ENCODE results near the gene TSTD1. TPM values are rescaled to one million over a fixed set of nuclear protein-coding genes. Genes with fewer than 3 reads are reported as not detected.
"Not testable (repeated sequence)": the region's sequence is repeated elsewhere in the genome, so short reads cannot be mapped to it uniquely, and the experiment has no call there.

The TSTD1 gene
- total and polyA plus RNA-seq, 10 of the 15 experiments (the other 5 are each of a cell fraction or from before 2014, with no cell fraction given) = 33.3 to 145 (median 89.4) TPM

GRCh38 chr1:160993544-160994193 lies 45.1 kb downstream of the TSTD1 start:
- CTCF ChIA-PET = interaction anchor here (0.9 to 9.7 kb wide), 7 partner anchors 12 to 147 kb away, joined by 3 to 147 read pairs (median 57); partner anchors contain the start of genes ITLN2, KLHDC9, TSTD1 and USF1
- no peaks in the 10 kb centered on the region for H3K79me2 ChIP-seq (ENCODE audit: control insufficient read depth, insufficient read depth, low read length)
- FAIRE-seq (no peak), DNase-seq (ENCODE audit: low read depth, low spot score) (no peak), ATAC-seq (peak; percentile 35)
- SMC1A ChIA-PET (ENCODE audit: uncharacterized antibody, unreplicated experiment) = interaction anchor here (0.9 to 1.7 kb wide), 7 partner anchors 27 to 147 kb away, joined by 3 to 5 read pairs (median 3); partner anchors contain the start of genes F11R and ITLN2
- no peak overlapping the region for H3K27ac ChIP-seq (ENCODE audit: control insufficient read depth, insufficient read depth)
- POLR2A ChIA-PET = interaction anchor here (0.7 kb wide), 1 partner anchor 705 kb away, joined by 6 read pairs; no protein-coding TSS in a partner anchor
- peaks cover 3% of the 10 kb centered on the region for H3K4me1 ChIP-seq (ENCODE audit: control insufficient read depth, insufficient read depth, low read length)
- H3K36me3 ChIP-seq (ENCODE audit: control insufficient read depth in 2 of 2, insufficient read depth in 2 of 2, low read length in 1 of 2) = no peaks in the 10 kb centered on the region; a peak in 2 of 4 replicates
- RAD21 ChIA-PET (ENCODE audit: unreplicated experiment) = interaction anchor here (1.1 kb wide), 2 partner anchors 75 to 76 kb away, joined by 4 read pairs; partner anchors contain the start of gene ARHGAP30
- intact Hi-C loops (cut with micrococcal nuclease; ENCODE audit: unreplicated experiment) (loop anchor here (2.0 to 5.0 kb wide), 2 partner anchors 49 to 75 kb away; partner anchors contain the start of gene ARHGAP30), in situ Hi-C loops (cut with MboI) (no loop called here)
- H4K20me1 ChIP-seq (ENCODE audit: control insufficient read depth, insufficient read depth) = no peaks in the 10 kb centered on the region
- TF ChIP-seq RAD21 (IDR thresholded peaks at IDR 0.05; ENCODE audit: insufficient read depth, low read depth, low read length) (peak; percentile 51; the same call in 1 of the 2 replicates), SMC3 (IDR thresholded peaks at IDR 0.05; ENCODE audit: borderline replicate concordance, low read length) (peak; percentile 27; the same call in 1 of the 2 replicates), SP1 (IDR thresholded peaks at IDR 0.05; ENCODE audit: low read depth, low read length) (no peak), IRF4 (IDR thresholded peaks at IDR 0.05; ENCODE audit: low read depth, low read length) (no peak), CTCF (IDR thresholded peaks at IDR 0.05 in 2 of 3, conservative IDR thresholded peaks at IDR 0.05 in 1 of 3; ENCODE audit: control insufficient read depth in 2 of 3, extremely low read depth in 1 of 3, insufficient read depth in 1 of 3, low read depth in 3 of 3, low read length in 3 of 3) (peak; percentile 21 to 45 (median 23); a peak in 3 of 6 replicates)
- H2AFZ ChIP-seq (ENCODE audit: control insufficient read depth, low read depth, low read length) = no peak overlapping the region
- H3K27me3 ChIP-seq (replicated peaks in 1 of 2; ENCODE audit: control insufficient read depth in 2 of 2, insufficient read depth in 2 of 2, low read length in 1 of 2) = no peaks in the 10 kb centered on the region
- no peak overlapping the region for H3K4me3 ChIP-seq
- no peak overlapping the region for H3K4me2 ChIP-seq (ENCODE audit: control insufficient read depth, insufficient read depth)
- H3K9me3 ChIP-seq (replicated peaks; ENCODE audit: control insufficient read depth, insufficient read depth, low read length) = no peaks in the 10 kb centered on the region
- no peak overlapping the region for H3K9ac ChIP-seq (ENCODE audit: control insufficient read depth, insufficient read depth, low read length)
- BruUV-seq (replicated peaks) = no TSS peak
- WGBS (ENCODE audit: insufficient coverage, insufficient replicate concordance, low lambda C conversion rate, missing lambda C conversion rate) = 84% methylated on average over 10 of the region's 14 CpGs

- 77% methylated on average over 4 of the region's 4 CpGs for WGBS (ENCODE audit: insufficient coverage, insufficient replicate concordance, low lambda C conversion rate, missing lambda C conversion rate)
- ATAC-seq; H2AFZ ChIP-seq (ENCODE audit: control insufficient read depth, low read depth, low read length); in situ Hi-C loops (cut with MboI); H3K9ac ChIP-seq (ENCODE audit: control insufficient read depth, insufficient read depth, low read length); DNase-seq (ENCODE audit: low read depth, low spot score); H3K79me2 ChIP-seq (ENCODE audit: control insufficient read depth, insufficient read depth, low read length); H3K9me3 ChIP-seq (replicated peaks; ENCODE audit: control insufficient read depth, insufficient read depth, low read length); H3K27me3 ChIP-seq (replicated peaks in 1 of 2; ENCODE audit: control insufficient read depth in 2 of 2, insufficient read depth in 2 of 2, low read length in 1 of 2); H3K27ac ChIP-seq (ENCODE audit: control insufficient read depth, insufficient read depth); H3K36me3 ChIP-seq (ENCODE audit: control insufficient read depth in 2 of 2, insufficient read depth in 2 of 2, low read length in 1 of 2); BruUV-seq (replicated peaks); H3K4me1 ChIP-seq (ENCODE audit: control insufficient read depth, insufficient read depth, low read length); FAIRE-seq; H4K20me1 ChIP-seq (ENCODE audit: control insufficient read depth, insufficient read depth); H3K4me3 ChIP-seq; H3K4me2 ChIP-seq (ENCODE audit: control insufficient read depth, insufficient read depth): not testable (repeated sequence)
- ChIA-PET POLR2A (interaction anchor here (0.6 kb wide), 2 partner anchors 28 to 239 kb away, joined by 3 read pairs; no protein-coding TSS in a partner anchor), SMC1A (ENCODE audit: uncharacterized antibody, unreplicated experiment) (interaction anchor here (1.2 to 1.7 kb wide), 5 partner anchors 38 to 106 kb away, joined by 3 to 4 read pairs (median 3); partner anchors contain the start of genes ITLN2 and KLHDC9), CTCF (interaction anchor here (1.2 to 9.7 kb wide), 8 partner anchors 17 to 268 kb away, joined by 3 to 147 read pairs (median 32); partner anchors contain the start of genes ITLN2 and KLHDC9), RAD21 (ENCODE audit: unreplicated experiment) (interaction anchor here (0.7 to 3.3 kb wide), 3 partner anchors 51 to 310 kb away, joined by 3 to 13 read pairs (median 3); no protein-coding TSS in a partner anchor)
- intact Hi-C loops (cut with micrococcal nuclease; ENCODE audit: unreplicated experiment) = loop anchor here (2.0 to 5.0 kb wide), 2 partner anchors 50 to 77 kb away; partner anchors contain the start of gene ARHGAP30
Measured at GRCh38 chr1:160992036-160992435, 46.7 kb downstream of the TSTD1 start.
